Gastroesophageal sphincter (tissue), 4 donors: ENCODE data around the gene TMSB10. TPM values are rescaled to one million over a fixed set of nuclear protein-coding genes. Genes with fewer than 3 reads are reported as not detected.

Experiments used
- ATAC-seq: fragments of 150-250 bp; one replicate; pipeline ENCODE4 v1.9.1; 2016; ENCODE audit warnings: mild to moderate bottlenecking, moderate library complexity
- H3K27ac ChIP-seq, 4 donors: fragments of 200-600 bp; sonication (generic) in 3 of 4; 1 replicate in 3 of 4; 2 replicates in 1 of 4; pipeline ENCODE4 v1.5.1; 2016 to 2019
- H3K27me3 ChIP-seq: fragments of 200-600 bp; sonication (generic); one replicate; pipeline ENCODE4 v1.5.1; 2019
- H3K36me3 ChIP-seq, 2 donors: fragments of 200-600 bp; sonication (generic); one replicate each; pipeline ENCODE4 v1.5.1; 2019; ENCODE audit warnings: control low read depth in 1 of 2
- H3K4me1 ChIP-seq, 3 donors: fragments of 200-600 bp; sonication (generic); 1 replicate in 2 of 3; 2 replicates in 1 of 3; pipeline ENCODE4 v1.5.1; 2016 to 2019; ENCODE audit warnings: control low read depth in 2 of 3
- H3K4me3 ChIP-seq, 2 donors: fragments of 200-600 bp; sonication (generic); one replicate each; pipeline ENCODE4 v1.5.1; 2019; ENCODE audit warnings: mild to moderate bottlenecking in 1 of 2, moderate library complexity in 1 of 2
- H3K9me3 ChIP-seq, 3 donors: fragments of 200-600 bp; sonication (generic); one replicate each; pipeline ENCODE4 v1.5.1; 2017 to 2019; ENCODE audit warnings: control low read depth in 2 of 3
- EP300 ChIP-seq: sonication (generic); formaldehyde crosslinking; IDR thresholded peaks from one replicate; pipeline ENCODE4 v1.6.1; 2017; ENCODE audit warnings: antibody characterized with exemption, mild to moderate bottlenecking
- POLR2A ChIP-seq, 2 donors: fragments of 450-650 bp; IDR thresholded peaks; one replicate each; pipeline ENCODE4 v1.6.1; 2017; ENCODE audit warnings: antibody characterized with exemption in 2 of 2, mild to moderate bottlenecking in 2 of 2, moderate library complexity in 1 of 2
- POLR2AphosphoS5 ChIP-seq: sonication (generic); formaldehyde crosslinking; IDR thresholded peaks from one replicate; pipeline ENCODE4 v1.6.1; 2017; ENCODE audit warnings: antibody characterized with exemption
- WGBS, 2 donors: methylation state at CpG; one replicate each; pipeline ENCODE4 v1.1.5; 2018; ENCODE audit warnings: low coverage in 1 of 2; 5-methylcytosine and 5-hydroxymethylcytosine counted together
- total RNA-seq, 4 donors: library from RNA; depleted of rRNA; stranded (reverse); fragments of >200 nt; gene quantifications; one replicate each; pipeline ENCODE4 v1.1.0, GENCODE V29; 2016
- TF ChIP-seq, protein P1 (sequence below), 4 experiments: fragments of 200-600 bp in 2 of 4; fragments of 450-650 bp in 2 of 4; sonication (generic) in 1 of 4; IDR thresholded peaks; one replicate each; pipeline ENCODE4 v1.5.1; 2017 to 2019; ENCODE audit warnings: antibody characterized with exemption in 4 of 4, mild to moderate bottlenecking in 2 of 4, moderate library complexity in 2 of 4

The TMSB10 gene
- total RNA-seq, 4 donors from 2014 or later, result 797 to 2,612 (median 1,708) TPM

DNA sequence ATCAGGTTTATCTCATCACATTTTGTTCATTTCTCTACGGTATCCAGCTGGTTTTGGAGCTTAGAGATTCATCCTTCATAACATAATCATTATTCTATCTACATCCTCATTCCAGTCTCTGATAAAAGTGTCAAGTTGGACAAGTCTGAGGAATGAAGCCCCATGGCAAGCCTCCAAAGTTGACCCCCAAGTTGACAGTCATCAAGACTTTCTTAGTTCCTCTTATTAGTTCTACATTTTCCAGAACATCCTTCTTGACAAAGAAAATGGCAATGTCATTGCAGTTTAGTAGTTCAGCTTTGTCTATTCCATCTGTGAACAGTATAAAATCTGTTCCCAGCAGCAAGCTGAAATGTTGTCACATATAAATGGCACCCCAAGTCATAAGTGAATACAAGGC, 4.5 kb upstream of the TMSB10 start:
- no peak for TF ChIP-seq EP300
- TF ChIP-seq, protein P1, sequence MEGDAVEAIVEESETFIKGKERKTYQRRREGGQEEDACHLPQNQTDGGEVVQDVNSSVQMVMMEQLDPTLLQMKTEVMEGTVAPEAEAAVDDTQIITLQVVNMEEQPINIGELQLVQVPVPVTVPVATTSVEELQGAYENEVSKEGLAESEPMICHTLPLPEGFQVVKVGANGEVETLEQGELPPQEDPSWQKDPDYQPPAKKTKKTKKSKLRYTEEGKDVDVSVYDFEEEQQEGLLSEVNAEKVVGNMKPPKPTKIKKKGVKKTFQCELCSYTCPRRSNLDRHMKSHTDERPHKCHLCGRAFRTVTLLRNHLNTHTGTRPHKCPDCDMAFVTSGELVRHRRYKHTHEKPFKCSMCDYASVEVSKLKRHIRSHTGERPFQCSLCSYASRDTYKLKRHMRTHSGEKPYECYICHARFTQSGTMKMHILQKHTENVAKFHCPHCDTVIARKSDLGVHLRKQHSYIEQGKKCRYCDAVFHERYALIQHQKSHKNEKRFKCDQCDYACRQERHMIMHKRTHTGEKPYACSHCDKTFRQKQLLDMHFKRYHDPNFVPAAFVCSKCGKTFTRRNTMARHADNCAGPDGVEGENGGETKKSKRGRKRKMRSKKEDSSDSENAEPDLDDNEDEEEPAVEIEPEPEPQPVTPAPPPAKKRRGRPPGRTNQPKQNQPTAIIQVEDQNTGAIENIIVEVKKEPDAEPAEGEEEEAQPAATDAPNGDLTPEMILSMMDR (IDR thresholded peaks at IDR 0.05), result no peak
- no peak for TF ChIP-seq POLR2A (IDR thresholded peaks at IDR 0.05)
- no peak for TF ChIP-seq POLR2AphosphoS5
- no peak for ATAC-seq
- 75% methylated on average over 1 of the region's 1 CpG; no CpG with 5 or more reads in 1 of the 2 donors for WGBS, 2 donors

DNA sequence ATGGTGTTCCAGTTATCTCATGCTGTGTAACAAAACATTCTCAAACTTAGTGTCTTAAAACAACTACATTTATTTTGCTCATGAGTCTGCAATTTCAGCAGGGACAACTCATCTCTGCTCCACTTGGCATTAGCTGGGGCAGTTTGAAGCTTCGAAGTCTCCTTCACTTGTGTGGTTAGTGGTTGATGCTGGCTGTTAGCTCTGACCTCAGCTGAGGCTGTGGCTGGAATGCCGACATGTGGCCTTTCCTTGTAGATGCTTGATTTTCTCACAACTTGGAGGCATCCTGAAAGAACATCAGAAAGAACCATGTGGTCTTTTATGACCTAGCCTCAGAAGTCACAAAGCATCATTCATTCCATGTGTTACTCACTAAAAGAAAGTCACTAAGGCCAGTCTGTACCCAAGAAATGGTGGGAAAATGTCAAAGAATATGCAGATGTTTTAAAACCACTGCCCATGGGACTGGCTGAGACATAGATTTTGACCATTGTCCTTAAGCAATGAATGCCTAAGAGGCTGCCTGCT, 3.8 kb upstream of the TMSB10 start:
- no peak for ATAC-seq
- 69 to 85% methylated on average over 2 of the region's 2 CpGs for WGBS, 2 donors

More for the DNA sequence above, 4.5 kb upstream of the TMSB10 start:
- no peaks in the 10 kb centered on the region for H3K36me3 ChIP-seq
- H3K4me1 ChIP-seq, result peaks cover 0 to 22% (median 4%) of the 10 kb centered on the region in 3 donors
- H3K4me3 ChIP-seq, result no peak overlapping the region
- no peaks in the 10 kb centered on the region for H3K9me3 ChIP-seq
- no peak overlapping the region for H3K27ac ChIP-seq
- H3K27me3 ChIP-seq, result no peaks in the 10 kb centered on the region

DNA sequence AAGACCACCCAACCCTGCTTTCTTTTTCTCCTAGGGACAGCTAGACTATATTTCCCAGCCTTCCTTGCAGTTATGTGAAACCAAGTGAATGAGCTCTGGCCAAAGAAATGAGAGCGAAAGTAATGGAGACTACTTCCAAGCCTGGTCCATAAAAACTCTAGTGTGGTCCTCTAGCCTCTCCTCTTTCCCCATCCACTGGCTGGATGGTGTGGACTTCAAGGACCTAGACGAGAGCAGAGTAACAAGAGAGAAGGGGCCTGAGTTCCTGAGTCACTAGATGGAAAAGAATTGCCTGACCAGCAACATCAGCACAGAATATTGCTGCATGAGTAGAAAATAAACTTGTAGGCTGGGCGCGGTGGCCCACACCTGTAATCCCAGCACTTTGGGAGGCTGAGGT, 2.9 kb upstream of the TMSB10 start:
- Histone ChIP-seq H3K27me3 (no peaks in the 10 kb centered on the region), H3K27ac (no peak overlapping the region)

More for the DNA sequence above, 3.8 kb upstream of the TMSB10 start:
- no peak overlapping the region for H3K4me3 ChIP-seq
- H3K9me3 ChIP-seq, result no peaks in the 10 kb centered on the region
- TF ChIP-seq POLR2A (IDR thresholded peaks at IDR 0.05) (no peak), POLR2AphosphoS5 (no peak), EP300 (no peak)
- TF ChIP-seq, protein P1 (IDR thresholded peaks at IDR 0.05), result no peak
- H3K36me3 ChIP-seq, result no peaks in the 10 kb centered on the region
- H3K27ac ChIP-seq, result no peak overlapping the region
- peaks cover 0 to 27% (median 4%) of the 10 kb centered on the region in 3 donors for H3K4me1 ChIP-seq
- no peaks in the 10 kb centered on the region for H3K27me3 ChIP-seq

DNA sequence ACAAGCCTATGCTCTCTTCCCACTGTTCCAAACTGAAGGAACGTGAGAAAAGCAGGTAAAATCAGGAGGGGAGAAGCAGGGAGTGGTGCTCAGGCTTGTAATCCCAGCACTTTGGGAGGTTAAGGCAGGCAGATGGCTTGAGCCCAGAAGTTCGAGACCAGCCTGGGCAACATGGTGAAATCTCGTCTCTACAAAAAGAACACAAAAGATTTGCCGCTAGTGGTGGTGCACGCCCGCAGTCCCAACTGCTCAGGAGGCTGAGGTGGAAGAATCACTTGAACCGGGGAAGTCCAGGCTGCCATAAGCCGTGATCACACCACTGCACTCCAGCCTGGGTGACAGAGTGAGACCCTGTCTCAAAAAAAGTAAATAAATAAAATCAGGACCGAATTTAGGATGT, 1.3 kb upstream of the TMSB10 start:
- TF ChIP-seq POLR2A (IDR thresholded peaks at IDR 0.05), result no peak
- TF ChIP-seq EP300, result no peak
- TF ChIP-seq, protein P1 (IDR thresholded peaks at IDR 0.05), result no peak
- no peak for TF ChIP-seq POLR2AphosphoS5
- H3K27me3 ChIP-seq, result no peaks in the 10 kb centered on the region
- WGBS, 2 donors, result 73 to 83% methylated on average over 1 to 7 of the region's 9 CpGs
- no peaks in the 10 kb centered on the region for H3K9me3 ChIP-seq
- H3K27ac ChIP-seq, result peak overlapping the region in 2 of 4 donors; percentile 94 to 95
- no peaks in the 10 kb centered on the region for H3K36me3 ChIP-seq
- peaks cover 0 to 23% (median 4%) of the 10 kb centered on the region in 3 donors for H3K4me1 ChIP-seq
- peak overlapping the region in 1 of 2 donors; percentile 97 for H3K4me3 ChIP-seq
- ATAC-seq, result no peak

More for the DNA sequence above, 2.9 kb upstream of the TMSB10 start:
- Histone ChIP-seq H3K4me1 (peaks cover 0 to 36% (median 4%) of the 10 kb centered on the region in 3 donors), H3K36me3 (no peaks in the 10 kb centered on the region), H3K4me3 (no peak overlapping the region), H3K9me3 (no peaks in the 10 kb centered on the region)
- ATAC-seq, result no peak
- TF ChIP-seq, protein P1 (IDR thresholded peaks at IDR 0.05), result no peak
- TF ChIP-seq EP300 (no peak), POLR2AphosphoS5 (no peak), POLR2A (IDR thresholded peaks at IDR 0.05) (no peak)
- 91 to 95% methylated on average over 4 of the region's 4 CpGs for WGBS, 2 donors

DNA sequence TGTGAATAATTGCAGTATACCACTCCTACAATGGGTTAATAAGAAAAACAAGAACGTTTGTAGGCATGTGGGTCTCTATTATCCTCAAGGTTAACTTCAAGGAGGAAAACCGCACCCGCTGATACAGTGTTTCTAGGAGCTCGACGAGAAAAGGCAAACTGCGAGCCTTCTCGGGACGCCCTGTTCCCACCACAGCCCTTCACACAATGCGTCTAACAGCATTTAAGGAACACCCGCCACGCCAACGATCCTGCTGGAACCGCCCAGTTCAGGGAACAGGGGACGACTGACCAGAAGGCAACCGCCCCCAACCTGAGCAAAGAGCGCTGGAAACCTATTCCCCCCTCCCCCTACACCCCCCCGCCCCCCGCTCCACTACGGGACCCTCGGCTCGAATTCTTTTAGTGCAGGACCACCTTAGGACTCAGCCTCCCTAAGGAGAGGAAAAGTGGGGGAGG, 710 bp upstream of the TMSB10 start:
- Histone ChIP-seq H3K4me3 (peak overlapping the region; percentile 92 to 97), H3K9me3 (no peaks in the 10 kb centered on the region), H3K27ac (peak overlapping the region; percentile 54 to 95 (median 94)), H3K4me1 (peaks cover 0 to 23% (median 4%) of the 10 kb centered on the region in 3 donors), H3K27me3 (no peaks in the 10 kb centered on the region), H3K36me3 (no peaks in the 10 kb centered on the region)
- WGBS, 2 donors, result 0% methylated on average over 3 to 5 of the region's 21 CpGs
- peak; percentile 28 to 31 for TF ChIP-seq POLR2A (IDR thresholded peaks at IDR 0.05)
- TF ChIP-seq POLR2AphosphoS5, result peak; percentile 84
- TF ChIP-seq, protein P1 (IDR thresholded peaks at IDR 0.05), result no peak
- no peak for TF ChIP-seq EP300
- ATAC-seq, result peak; percentile 80
